Left lung (tissue), 10 donors: ENCODE results near the gene ASB11. TPM values are rescaled to one million over a fixed set of nuclear protein-coding genes. Genes with fewer than 3 reads are reported as not detected.

ENCODE experiments used
- ATAC-seq: fragments of 200-7000 bp; cut with Tn5 transposase; one replicate; pipeline ENCODE4 v1.9.1; 2020; ENCODE audit warnings: moderate library complexity
- DNase-seq, 4 donors: peaks; one replicate each; pipeline ENCODE4 v3.0.0-alpha.2; 2013 to 2020
- H3K27ac ChIP-seq, 2 donors: fragments of 200-600 bp; sonication (generic) in 1 of 2; one replicate each; pipeline versions ENCODE4 v1.5.0 to v1.8.0; 2020 to 2021
- H3K27me3 ChIP-seq, 2 donors: fragments of 200-600 bp; sonication (generic) in 1 of 2; one replicate each; pipeline versions ENCODE4 v1.5.0 to v1.8.0; 2020 to 2021
- H3K36me3 ChIP-seq, 2 donors: fragments of 200-600 bp; sonication (generic) in 1 of 2; one replicate each; pipeline versions ENCODE4 v1.5.0 to v1.8.0; 2020 to 2021
- H3K4me1 ChIP-seq, 2 donors: fragments of 200-600 bp; one replicate each; pipeline ENCODE4 v1.8.0; 2021
- H3K4me3 ChIP-seq, 2 donors: fragments of 200-600 bp; sonication (generic) in 1 of 2; one replicate each; pipeline versions ENCODE4 v1.5.0 to v1.8.0; 2020 to 2021; ENCODE audit warnings: mild to moderate bottlenecking in 1 of 2
- H3K9me3 ChIP-seq, 2 donors: fragments of 200-600 bp; sonication (generic) in 1 of 2; one replicate each; pipeline versions ENCODE4 v1.5.0 to v1.8.0; 2020 to 2021
- intact Hi-C, 2 donors: fragments of 100-400 bp; cut with DNase I; formaldehyde crosslinking; loops; one replicate each; pipeline versions ENCODE4 v1.11.2 to v1.14.2; 2022
- polyA plus RNA-seq, 6 donors: library from polyadenylated mRNA; unstranded; fragments of 120-200 nt; gene quantifications; one replicate each; pipeline ENCODE4 v1.2.1, GENCODE V29; 2013; ENCODE audit not compliant: insufficient read length in 6 of 6
- total RNA-seq, 2 donors: library from RNA; stranded (reverse); fragmentation: NEBNext Ultra II Directional; extraction: Animal tissue kit (Norgen Biotek cat#: 25700); gene quantifications; one replicate each; pipeline ENCODE4 v1.2.1, GENCODE V29; 2021
- TF ChIP-seq, protein P1 (sequence below), 2 donors: fragments of 200-600 bp; sonication (generic) in 1 of 2; IDR thresholded peaks; one replicate each; pipeline versions ENCODE4 v1.5.0 to v1.8.0; 2021; ENCODE audit warnings: antibody characterized with exemption in 2 of 2
- donor health status: DM: no; HTN: yes; CAD: no.
- donor health status: DM: no; HTN: no; CAD: no.

Gene ASB11
- total and polyA plus RNA-seq, 8 donors = 0.13 to 0.44 (median 0.21) TPM

DNA sequence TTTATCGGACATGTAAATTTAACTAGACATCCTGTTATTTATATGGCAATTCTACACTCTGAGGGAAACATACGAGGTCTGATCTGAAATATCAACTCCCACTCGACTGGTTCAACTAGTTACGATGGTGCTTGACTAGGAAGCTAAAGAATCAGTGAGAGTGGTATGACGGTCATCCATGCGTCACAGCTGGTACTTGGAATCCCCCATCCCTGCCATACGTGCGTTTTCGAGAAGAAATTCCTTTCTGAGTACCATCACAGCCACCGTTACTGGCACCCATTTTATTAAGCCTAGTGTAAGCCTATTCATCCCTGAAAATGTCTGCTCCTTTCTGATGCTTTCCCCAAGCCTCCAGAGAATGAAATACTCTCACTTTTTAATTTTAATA, 20.6 kb upstream of the ASB11 start:
- H3K27ac ChIP-seq = peak overlapping the region; percentile 71 to 87
- intact Hi-C loops = no loop called here
- DNase-seq = peak in 3 of 4 donors; percentile 43 to 82 (median 51)
- H3K9me3 ChIP-seq = no peaks in the 10 kb centered on the region
- peaks cover 0 to 8% of the 10 kb centered on the region in 2 donors for H3K36me3 ChIP-seq
- peaks cover 0 to 8% of the 10 kb centered on the region in 2 donors for H3K4me1 ChIP-seq
- TF ChIP-seq, protein P1, sequence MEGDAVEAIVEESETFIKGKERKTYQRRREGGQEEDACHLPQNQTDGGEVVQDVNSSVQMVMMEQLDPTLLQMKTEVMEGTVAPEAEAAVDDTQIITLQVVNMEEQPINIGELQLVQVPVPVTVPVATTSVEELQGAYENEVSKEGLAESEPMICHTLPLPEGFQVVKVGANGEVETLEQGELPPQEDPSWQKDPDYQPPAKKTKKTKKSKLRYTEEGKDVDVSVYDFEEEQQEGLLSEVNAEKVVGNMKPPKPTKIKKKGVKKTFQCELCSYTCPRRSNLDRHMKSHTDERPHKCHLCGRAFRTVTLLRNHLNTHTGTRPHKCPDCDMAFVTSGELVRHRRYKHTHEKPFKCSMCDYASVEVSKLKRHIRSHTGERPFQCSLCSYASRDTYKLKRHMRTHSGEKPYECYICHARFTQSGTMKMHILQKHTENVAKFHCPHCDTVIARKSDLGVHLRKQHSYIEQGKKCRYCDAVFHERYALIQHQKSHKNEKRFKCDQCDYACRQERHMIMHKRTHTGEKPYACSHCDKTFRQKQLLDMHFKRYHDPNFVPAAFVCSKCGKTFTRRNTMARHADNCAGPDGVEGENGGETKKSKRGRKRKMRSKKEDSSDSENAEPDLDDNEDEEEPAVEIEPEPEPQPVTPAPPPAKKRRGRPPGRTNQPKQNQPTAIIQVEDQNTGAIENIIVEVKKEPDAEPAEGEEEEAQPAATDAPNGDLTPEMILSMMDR (IDR thresholded peaks at IDR 0.05) = no peak
- peak; percentile 36 for ATAC-seq
- peaks cover 0 to 7% of the 10 kb centered on the region in 2 donors for H3K27me3 ChIP-seq
- H3K4me3 ChIP-seq = peak overlapping the region; percentile 14 to 63

- ATAC-seq = peak; percentile 97
- peaks cover 0 to 7% of the 10 kb centered on the region in 2 donors for H3K27me3 ChIP-seq
- DNase-seq = peak; percentile 91 to 98 (median 96)
- peaks cover 0 to 8% of the 10 kb centered on the region in 2 donors for H3K4me1 ChIP-seq
- peak within 1 kb of the TSS; percentile 46 to 63 for H3K4me3 ChIP-seq
- H3K27ac ChIP-seq = peak within 1 kb of the TSS; percentile 87
- TF ChIP-seq, protein P1 (IDR thresholded peaks at IDR 0.05) = no peak
- no peaks in the 10 kb centered on the region for H3K9me3 ChIP-seq
- intact Hi-C loops = no loop called here
- peaks cover 0 to 8% of the 10 kb centered on the region in 2 donors for H3K36me3 ChIP-seq
These were observed 19.9 kb upstream of the ASB11 start, which contains the start of gene PIGA for GRCh38 chrX:15335135-15336022. PIGA (minus strand) TSS chrX:15335523; CDS start chrX:15331930, 3,593 bp downstream.

GRCh38 chrX:15334561-15334960, 19.1 kb upstream of the ASB11 start:
- DNase-seq = no peak
- intact Hi-C loops = no loop called here
- ATAC-seq = no peak
- Histone ChIP-seq H3K27ac (peak overlapping the region; percentile 87), H3K9me3 (no peaks in the 10 kb centered on the region), H3K36me3 (peaks cover 0 to 8% of the 10 kb centered on the region in 2 donors), H3K4me1 (peaks cover 0 to 8% of the 10 kb centered on the region in 2 donors), H3K27me3 (peaks cover 0 to 7% of the 10 kb centered on the region in 2 donors), H3K4me3 (peak overlapping the region; percentile 46 to 63)
- TF ChIP-seq, protein P1 (IDR thresholded peaks at IDR 0.05) = no peak

- H3K27ac ChIP-seq = no peak overlapping the region
- ATAC-seq = no peak
- H3K27me3 ChIP-seq = peaks cover 0 to 4% of the 10 kb centered on the region in 2 donors
- peaks cover 0 to under 1% of the 10 kb centered on the region in 2 donors for H3K4me1 ChIP-seq
- DNase-seq = no peak
- intact Hi-C loops = no loop called here
- TF ChIP-seq, protein P1 (IDR thresholded peaks at IDR 0.05) = no peak
- no peak overlapping the region for H3K4me3 ChIP-seq
- no peaks in the 10 kb centered on the region for H3K9me3 ChIP-seq
- H3K36me3 ChIP-seq = peaks cover 0 to 14% of the 10 kb centered on the region in 2 donors
These were observed 13.4 kb upstream of the ASB11 start for GRCh38 chrX:15328821-15329220.

GRCh38 chrX:15328131-15328530, 12.7 kb upstream of the ASB11 start:
- intact Hi-C loops = no loop called here
- Histone ChIP-seq H3K27me3 (peaks cover 0 to 4% of the 10 kb centered on the region in 2 donors), H3K36me3 (peaks cover 0 to 14% of the 10 kb centered on the region in 2 donors), H3K9me3 (no peaks in the 10 kb centered on the region), H3K27ac (no peak overlapping the region), H3K4me1 (no peaks in the 10 kb centered on the region), H3K4me3 (no peak overlapping the region)
- DNase-seq = no peak
- no peak for ATAC-seq
- TF ChIP-seq, protein P1 (IDR thresholded peaks at IDR 0.05) = no peak
